NCI-H128 (cell line): ENCODE measurements around the gene HCRTR2.
"Not testable (repeated sequence)": the region's sequence is repeated elsewhere in the genome, so short reads cannot be mapped to it uniquely, and the experiment has no call there.

Experiments
- DNase-seq: peaks from one replicate; lab custom pipeline; 2025; ENCODE audit not compliant: unreplicated experiment; lab: John Stamatoyannopoulos, UW

The HCRTR2 gene

DNA sequence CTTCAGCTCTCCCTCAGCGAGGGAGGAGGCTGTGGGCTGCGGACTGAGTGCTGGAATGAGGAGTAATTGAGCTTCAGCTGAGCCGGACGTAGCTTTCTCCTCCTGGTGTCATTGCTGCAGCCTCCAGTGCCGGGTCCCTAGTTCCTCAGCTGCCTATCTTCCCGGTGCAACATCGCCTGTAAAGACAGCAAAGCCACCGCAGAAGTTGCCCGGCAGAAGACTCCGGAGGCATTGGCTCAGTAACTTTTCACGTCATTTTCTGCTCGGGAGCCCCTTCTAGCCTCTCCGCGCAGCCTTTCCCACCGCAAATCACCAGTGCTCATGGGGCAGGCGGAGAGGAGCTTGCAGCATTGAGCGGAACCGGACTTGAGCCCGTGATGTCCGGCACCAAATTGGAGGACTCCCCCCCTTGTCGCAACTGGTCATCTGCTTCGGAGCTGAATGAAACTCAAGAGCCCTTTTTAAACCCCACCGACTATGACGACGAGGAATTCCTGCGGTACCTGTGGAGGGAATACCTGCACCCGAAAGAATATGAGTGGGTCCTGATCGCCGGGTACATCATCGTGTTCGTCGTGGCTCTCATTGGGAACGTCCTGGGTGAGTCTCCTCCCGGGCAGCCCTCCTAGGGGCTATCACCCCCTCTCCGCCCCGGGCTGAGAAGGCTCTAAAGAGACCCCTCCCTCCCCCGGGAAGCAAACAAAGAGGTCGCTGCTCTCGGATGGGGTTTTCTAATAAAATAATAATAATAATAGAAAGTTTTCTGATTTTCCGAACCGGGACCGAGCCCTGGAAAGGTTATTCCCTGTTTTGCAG, at the start of gene HCRTR2:
TSS of gene HCRTR2 (plus strand) at position 305 of the 816 bp plus-strand sequence. CDS start at position 378, 73 bp downstream.
- no peak for DNase-seq

DNA sequence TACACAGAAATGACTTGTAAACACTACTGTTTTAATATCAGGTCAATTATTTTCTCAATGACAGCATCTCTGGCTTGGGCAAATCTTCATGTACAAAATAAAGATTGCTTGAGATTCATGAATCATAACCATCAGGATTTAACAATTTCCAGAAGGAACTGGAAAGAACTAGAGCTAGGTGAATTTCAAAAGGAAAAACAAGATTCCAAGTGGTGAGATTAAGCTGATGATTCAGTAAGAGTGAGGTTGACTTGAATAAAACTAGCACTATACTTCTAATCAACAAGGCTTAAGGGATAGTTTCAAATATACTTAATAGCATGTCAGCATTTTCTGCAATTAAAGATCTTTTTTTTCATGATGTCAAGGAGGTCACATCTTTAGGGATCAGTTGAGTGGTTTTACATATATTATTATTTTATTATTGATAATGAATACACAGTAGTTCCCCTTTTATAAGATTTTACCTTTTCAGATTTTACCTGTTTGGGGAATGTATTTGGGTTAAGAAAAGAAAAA, 43.5 kb upstream of the HCRTR2 start:
- no peak for DNase-seq

DNA sequence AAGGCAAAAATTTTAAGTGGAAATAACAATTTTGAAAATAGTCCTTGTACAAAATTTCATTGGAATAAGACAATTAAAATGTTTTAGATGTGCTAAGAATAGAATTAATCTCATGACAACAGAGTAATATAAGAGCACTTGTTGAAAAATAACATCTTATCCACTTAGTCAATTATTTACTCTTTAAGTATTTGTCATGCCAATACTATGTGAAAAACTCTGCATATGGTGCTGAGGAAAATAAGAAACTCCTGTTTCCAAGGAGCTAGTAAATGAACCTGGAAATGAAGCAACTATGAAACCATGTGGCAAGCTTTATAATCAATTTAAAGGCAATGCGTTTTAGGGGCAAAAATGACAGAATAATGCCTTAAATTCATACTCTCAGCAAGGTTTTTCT, 42.7 kb upstream of the HCRTR2 start:
- DNase-seq: no peak

DNA sequence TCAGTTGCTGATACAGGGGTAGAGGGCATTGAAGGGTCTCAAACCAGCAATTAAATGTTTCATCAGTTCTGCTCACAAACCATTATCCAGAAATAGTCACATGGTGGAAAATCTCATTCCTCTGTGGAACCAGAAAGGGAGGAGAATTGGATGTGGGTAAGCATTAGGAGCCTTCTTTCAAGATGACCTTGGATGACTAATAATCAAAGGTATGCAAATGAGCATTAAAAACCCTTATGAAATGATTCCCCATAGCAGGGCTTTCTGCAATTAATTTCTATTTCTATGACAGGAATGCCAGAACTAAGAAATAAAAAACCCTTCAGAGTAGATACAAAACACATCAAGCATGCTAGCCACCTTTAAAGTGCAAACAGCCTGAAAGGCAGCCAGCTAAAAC, 37.4 kb upstream of the HCRTR2 start:
- DNase-seq: no peak

DNA sequence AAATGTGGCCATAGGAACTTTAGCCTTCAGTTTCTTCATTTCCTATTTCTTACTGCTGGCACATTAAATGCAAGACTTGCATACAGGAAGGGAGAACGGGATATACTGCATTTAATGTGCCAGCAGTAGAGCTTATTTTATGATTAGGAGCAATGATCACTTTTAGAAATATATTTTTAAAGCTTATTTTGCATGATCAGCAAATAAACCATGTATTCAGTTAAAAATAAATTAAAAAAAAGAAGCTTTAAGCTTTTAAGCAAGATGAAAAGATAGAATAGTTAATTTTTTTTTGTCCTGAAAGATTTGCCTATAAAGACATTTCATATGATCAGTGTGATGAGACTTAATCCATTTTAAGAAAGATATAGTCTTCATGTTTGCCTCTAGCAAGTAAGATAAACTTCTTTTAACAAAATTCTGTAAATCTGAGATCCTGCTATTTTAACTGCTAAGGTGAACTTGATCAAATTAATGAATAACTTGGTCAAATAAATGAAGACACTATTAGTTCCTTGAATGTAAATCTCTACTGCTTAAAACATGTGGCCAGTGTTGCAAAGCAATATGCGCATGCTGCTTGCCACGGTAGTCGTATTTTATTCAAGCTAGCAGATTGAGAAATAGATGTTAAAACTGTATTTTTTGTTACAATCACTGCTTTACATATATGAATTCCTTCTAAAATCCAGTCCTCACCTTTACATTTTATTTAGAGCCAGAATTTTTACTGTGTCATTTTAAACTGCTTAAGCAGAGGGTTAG, 36.2 kb upstream of the HCRTR2 start:
- DNase-seq: no peak

DNA sequence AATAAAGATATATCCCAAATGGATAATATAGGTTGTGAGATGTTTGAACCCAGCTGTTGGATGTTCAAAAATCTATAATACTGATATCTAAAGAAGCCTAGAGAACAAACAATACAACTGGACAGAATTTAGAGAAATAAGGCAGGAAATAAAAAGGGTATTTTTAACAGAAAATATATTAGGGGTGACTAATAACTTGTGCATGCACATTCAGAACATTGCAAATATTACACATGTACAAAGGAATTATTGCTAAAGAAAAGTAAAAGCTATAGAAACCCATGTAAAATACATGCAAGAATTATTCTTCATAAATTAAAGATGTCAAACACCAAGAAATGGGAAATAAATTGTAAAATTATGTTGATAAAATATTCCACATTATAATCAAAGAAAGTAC, 32.7 kb upstream of the HCRTR2 start:
- DNase-seq: no peak

DNA sequence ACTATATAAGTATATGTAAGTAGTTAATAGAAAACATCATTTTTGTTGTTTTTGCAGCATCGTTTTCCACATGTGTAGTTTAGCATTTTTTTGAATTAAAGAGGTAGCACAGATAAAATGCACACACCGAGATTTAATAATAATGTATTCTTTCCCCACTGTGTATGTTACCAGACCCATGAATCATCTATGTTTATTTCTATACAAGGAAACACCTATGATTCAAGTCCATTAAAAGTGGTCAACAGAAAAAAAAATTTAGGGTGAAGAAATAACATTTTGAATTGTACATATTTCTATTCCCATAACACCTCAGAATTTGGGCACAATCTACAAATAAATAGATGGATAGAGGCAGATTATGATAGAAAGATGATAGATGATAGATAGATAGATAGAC, 31.7 kb upstream of the HCRTR2 start:
- no peak for DNase-seq

DNA sequence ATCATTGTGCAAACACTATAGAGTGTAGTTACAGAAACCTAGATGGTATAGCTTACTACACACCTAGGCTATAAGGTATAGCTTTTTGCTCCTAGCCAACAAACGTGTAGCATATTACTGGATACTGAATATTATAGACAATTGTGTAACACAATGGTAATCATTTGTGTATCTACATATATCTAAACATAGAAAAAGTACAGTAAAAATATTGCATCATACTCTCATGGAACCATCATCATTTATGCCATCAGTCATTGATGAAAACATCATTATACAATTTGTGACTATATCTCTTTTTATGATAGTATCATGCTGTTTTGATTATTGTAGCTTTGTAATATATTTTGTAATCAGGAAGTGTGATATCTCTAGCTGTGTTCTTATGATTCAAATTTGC, 21.0 kb upstream of the HCRTR2 start:
- DNase-seq: no peak

DNA sequence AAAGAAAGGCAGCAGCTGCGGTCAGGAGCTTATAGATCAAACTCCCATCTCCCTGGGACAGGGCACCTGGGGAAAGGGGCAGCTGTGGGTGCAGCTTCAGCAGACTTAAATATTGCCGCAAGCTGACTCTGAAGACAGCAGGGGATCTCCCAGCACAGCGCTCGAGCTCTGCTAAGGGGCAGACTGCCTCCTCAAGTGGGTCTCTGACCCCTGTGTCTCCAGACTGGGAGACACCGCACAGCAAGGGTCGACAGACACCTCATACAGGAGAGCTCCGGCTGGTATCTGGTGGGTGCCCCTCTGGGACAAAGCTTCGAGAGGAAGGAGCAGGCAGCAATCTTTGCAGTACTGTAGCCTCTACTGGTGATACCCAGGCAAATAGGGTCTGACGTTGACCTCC, 15.5 kb upstream of the HCRTR2 start:
- not testable (repeated sequence) for DNase-seq

DNA sequence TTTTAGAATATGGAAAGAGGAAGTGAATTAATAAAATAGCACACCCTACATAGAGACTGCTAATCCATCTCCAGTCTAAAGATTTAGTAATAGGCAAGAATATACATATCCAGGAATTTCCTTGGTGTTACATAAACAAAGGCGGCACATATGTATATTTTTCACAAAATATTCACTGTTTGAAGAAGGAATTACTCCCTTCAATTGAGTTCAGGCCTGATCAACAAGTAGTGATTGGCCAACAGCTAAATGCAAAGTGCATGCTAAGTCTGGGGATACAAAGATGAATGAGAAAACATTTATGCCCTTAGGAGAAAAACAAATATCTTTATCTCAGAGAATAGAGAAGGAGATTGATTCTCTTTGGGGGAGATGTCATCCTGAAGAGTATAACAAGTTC, 6.5 kb upstream of the HCRTR2 start:
- no peak for DNase-seq

DNA sequence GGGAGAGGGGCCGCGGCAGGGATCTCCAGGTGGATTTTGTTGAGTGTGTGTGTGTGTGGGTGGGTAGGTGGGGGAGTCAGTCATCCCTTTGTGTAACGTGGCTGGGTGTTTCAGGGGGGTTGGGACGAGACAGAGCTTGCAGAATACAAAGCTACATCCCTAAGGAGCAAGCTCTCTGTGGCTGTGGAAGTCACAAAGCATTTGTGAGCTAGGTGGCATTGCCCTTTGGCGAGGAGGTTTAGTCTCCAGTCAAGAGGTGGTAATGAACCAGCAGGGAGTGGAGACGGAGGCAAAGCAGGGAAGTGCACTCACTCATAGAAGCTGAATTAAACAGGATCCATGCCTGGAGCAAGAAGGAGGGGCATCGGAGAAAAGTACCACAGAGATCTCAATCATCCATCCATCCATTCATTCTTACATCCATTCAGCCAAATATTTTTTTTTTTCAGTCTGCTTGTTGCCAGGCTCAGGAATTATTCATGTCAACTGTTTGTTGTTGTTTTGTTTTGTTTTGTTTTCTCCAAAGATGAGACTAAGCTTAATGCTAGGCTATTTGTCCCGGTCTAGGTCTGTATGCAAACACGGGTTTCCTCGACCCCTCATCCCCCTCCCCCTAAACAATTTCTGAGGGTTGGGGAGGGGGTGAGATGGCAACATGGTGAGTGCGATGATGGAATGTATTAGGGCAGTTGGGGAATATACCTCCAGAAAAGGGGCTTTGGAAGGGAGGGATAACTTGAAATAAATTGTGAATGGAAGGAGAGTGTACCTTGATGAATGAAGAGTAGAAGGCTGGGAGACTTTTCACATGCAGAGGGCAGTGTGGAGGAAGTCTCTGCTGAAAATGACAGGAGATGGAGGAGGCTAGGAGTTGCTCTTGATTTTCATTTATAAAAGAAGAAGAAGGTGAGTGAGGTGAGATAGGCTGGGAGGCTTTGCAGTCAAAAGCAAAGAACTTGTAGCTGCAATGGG, 1.0 kb downstream of the HCRTR2 start:
- DNase-seq: no peak

DNA sequence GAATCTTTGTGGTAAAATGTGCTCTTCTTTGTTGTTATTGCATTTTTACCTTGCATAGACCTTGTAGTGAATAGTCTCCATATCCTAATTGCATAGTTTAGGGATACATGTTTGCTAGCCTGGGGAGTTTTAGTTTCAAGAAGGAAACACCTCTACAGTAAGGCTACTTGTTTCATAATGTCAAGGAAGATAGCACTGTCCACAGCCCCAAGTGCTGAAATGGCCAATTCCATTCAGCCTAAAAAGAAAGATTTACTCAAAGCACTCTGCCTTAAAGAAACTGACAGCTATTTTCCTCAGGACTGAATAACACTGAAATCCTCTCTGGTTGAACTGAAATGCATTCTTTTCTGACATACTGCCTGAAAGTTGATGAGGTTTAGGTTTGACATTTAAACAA, 2.6 kb downstream of the HCRTR2 start:
- no peak for DNase-seq

DNA sequence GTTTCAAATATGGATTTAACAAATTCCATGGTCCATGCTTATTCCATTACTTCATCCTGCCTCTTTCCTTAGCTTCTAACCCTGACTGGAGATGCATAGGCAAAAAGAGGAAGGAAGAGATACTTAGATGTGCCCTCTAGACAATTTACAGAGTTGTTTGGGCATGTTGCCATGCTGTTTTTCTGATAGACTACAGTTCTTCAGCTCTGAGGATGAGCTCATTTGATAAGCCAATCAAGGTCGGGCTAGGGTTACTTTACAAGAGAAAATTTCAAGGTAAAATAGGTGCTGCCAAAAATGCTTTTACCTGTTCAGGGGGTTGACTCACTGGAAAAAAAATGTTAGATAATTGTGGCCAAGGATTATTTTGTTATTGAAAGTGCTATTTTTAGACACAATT, 5.9 kb downstream of the HCRTR2 start:
- DNase-seq: no peak

DNA sequence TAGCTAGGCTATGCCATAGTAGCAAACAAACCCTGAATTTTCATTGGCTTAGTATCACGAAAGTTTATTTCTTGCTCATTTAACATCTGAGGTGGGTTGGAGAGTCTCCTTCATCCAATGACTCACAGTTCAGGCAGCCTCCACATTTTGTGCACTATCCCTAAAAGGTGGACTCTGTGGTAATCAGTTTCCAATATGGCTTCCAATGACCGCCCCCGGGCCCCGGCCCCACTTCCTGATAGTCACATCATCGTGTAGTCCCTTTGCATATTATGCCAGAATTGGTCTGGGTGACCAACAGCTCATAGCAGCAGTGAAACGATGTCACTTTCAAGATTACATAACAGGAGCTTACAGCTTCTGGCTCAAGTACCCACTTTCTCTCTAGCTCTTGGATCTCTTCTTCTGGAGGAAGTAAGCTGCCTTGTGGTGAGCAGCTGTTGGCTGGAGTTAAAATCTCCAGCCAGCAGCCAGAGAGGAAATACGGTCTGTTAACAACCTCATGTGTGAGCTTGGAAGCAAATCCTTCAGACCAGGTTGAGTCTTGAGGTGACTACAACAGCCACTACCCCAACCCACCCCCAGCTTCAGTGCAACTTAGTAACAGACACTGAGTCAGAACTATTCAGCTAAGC, 7.8 kb downstream of the HCRTR2 start:
- no peak for DNase-seq

DNA sequence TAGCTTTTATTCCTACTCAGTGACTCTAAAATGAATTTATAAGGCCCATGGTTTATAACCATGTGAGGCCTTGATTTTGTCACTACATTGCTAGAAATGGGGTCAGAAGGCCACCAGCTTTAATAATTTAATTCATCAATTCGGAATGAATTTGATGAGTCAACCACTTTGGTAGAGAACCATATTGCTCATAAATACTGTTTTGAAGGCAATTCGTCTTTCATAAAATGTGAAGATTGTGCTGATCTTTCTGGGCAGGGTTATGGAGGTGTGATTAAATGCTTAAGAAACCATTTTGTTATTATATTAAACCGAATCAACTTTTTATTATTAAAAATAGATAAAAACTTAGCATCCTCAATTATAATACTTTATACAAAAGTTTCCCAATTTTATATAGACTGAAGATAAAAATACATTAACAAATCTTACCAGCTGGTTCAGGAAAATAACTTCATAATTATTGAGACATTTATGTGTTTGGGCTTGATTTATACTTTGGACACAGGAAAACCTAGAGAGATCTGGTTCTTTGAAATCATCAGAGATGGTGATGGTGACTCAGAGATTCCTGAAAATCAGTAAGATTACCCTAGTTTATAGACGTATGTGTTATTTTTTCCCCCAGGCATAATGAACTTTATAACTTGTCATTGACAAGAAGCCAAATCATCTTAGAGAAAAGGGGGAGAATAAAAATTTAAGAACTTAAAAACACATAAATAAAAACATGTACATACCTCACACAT, 10.6 kb downstream of the HCRTR2 start:
- no peak for DNase-seq

DNA sequence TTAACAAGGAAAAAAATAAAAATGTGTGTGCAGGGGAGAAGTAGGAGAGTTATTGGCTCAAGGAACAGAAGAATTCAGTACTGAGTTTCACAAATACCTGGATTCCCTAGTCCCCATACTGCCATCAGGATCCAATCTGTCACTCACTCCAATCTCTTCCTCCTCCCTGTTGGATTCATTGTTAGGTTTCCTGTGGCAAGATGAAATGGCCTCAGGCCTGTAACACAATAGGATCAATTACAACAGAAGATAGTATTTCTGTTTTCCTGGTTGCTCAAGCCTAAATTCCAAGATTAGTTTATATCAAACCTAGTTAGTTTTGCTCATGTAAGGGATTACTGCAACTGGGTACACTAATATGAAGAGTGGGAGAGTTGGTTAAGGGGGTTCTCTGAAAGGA, 24.4 kb downstream of the HCRTR2 start:
- no peak for DNase-seq

DNA sequence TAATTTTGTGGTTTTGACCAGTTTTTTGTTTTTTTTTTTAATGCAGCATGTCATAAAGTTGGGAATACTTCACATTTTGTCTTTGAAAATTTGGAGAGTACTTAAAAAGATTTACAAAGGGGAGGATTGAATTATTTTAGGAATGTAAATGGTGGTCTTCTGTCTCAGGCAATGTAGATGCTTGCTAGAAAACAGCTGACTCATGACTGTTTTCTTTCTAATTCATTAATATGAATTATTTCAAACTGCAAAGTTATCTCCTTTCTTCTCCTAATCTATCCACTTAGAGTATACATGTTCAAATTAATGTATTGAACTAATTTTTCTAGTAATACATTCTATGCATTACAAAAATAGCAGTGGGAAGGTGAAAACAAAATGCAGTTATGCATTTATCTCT, 24.9 kb downstream of the HCRTR2 start:
- no peak for DNase-seq

DNA sequence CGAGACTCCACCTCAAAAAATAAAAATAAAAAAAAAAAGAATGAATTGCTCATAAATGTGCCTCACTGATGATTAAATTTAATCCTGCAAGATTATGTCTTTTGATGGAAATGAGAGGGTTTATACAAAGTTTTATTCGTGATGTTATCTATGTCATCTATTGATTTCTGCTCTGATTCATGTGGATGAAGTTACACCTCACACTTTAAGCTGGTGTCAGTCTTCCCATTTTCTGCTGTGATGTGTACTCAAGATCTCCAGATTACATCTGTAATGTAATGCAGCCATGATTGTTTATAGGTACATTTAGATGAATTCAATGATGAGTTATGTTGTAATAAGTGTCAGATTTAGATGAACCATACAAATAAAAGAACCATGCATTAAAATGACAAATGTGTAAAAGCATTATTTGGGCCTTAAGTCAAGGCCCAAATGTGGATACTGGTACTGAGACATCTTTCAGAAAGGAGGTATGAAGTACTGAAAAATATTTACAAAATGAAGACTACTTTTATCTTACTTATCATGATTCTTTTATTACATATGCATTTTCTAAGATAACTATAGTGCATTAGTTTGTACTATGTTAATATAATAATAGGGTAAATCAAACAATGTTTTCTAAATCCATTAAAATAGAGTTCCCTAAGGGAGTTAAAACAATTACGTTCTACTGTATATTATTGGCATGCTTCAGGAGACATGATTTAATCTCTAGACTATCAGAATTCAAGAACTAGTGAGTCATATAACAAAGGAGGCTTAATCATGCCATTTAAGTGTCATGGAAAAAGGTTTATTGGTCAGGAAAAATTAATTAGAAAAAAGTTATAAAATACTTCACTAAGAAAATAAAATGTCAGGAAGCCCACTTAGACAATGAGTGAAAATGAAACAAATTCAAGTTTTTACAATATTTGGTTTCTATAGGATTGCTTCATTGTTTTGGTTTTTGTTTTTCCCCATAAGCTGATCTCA, 34.5 kb downstream of the HCRTR2 start:
- DNase-seq: no peak

DNA sequence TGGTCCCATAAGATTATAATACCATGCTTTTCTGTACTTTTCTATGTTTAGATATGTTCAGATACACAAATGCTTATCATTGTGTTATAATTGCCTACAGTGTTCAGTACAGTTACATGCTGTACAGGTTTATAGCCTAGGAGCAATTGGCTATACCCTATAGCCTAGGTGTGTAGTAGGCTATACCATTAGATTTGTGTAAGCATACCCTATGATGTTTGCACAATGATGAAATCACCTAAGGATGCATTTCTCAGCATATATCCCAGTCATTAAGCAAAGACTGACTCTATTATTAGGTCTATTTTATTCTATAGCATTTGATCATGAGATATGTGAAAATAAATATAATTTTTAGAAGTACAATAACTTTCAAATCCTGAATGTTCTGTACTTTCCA, 36.6 kb downstream of the HCRTR2 start:
- no peak for DNase-seq
